Measurements from ENCODE around the gene ANKRD12. TPM values are rescaled to one million over a fixed set of nuclear protein-coding genes. Genes with fewer than 3 reads are reported as not detected.

The ANKRD12 gene
- total RNA-seq, 1 experiment from 2014 or later = 31.6 TPM

GRCh38 chr18:9319333-9319732 is 182.8 kb downstream of the ANKRD12 start:
- no peaks in the 10 kb centered on the region for H3K27me3 ChIP-seq (ENCODE audit: insufficient read depth, low read depth)
- no peak for TF ChIP-seq CTCF (conservative IDR thresholded peaks at IDR 0.05)
- no peak for TF ChIP-seq EZH2 (IDR thresholded peaks at IDR 0.05; ENCODE audit: low read depth)
- no peak overlapping the region for H3K4me3 ChIP-seq
- no peak overlapping the region for H3K4me2 ChIP-seq
- no peaks in the 10 kb centered on the region for H4K20me1 ChIP-seq (ENCODE audit: insufficient read depth)
- DNase-seq = no peak
- no peaks in the 10 kb centered on the region for H3K79me2 ChIP-seq (ENCODE audit: low read depth)
- BruUV-seq (replicated peaks) = no TSS peak
- no peak overlapping the region for H3K27ac ChIP-seq
- intact Hi-C loops (cut with micrococcal nuclease; ENCODE audit: unreplicated experiment) = no loop called here
- ChIA-PET POLR2A (ENCODE audit: unreplicated experiment) (interaction anchor here (0.7 kb wide), 1 partner anchor 15 kb away, joined by 4 read pairs; the partner anchor contains the start of gene TWSG1), CTCF (no interaction called here)
- no peaks in the 10 kb centered on the region for H3K4me1 ChIP-seq (replicated peaks; ENCODE audit: insufficient read depth)
- H3K9me2 ChIP-seq (ENCODE audit: insufficient read depth) = no peaks in the 10 kb centered on the region
- no peaks in the 10 kb centered on the region for H3K36me3 ChIP-seq (ENCODE audit: low read depth)
- H3K9me3 ChIP-seq (ENCODE audit: insufficient read depth, low read depth) = no peaks in the 10 kb centered on the region
- no peak overlapping the region for H2AFZ ChIP-seq
- no peaks in the 10 kb centered on the region for H3F3A ChIP-seq (ENCODE audit: insufficient read depth, low read depth)

GRCh38 chr18:9321017-9321452 is 184.5 kb downstream of the ANKRD12 start:
- BruUV-seq (replicated peaks) = no TSS peak
- no peak for DNase-seq
- Histone ChIP-seq H3K9me3 (ENCODE audit: insufficient read depth, low read depth) (no peaks in the 10 kb centered on the region), H3K36me3 (ENCODE audit: low read depth) (no peaks in the 10 kb centered on the region), H3K4me2 (no peak overlapping the region), H3K27me3 (ENCODE audit: insufficient read depth, low read depth) (no peaks in the 10 kb centered on the region), H2AFZ (no peak overlapping the region), H3F3A (ENCODE audit: insufficient read depth, low read depth) (no peaks in the 10 kb centered on the region), H3K27ac (no peak overlapping the region), H3K79me2 (ENCODE audit: low read depth) (no peaks in the 10 kb centered on the region), H4K20me1 (ENCODE audit: insufficient read depth) (no peaks in the 10 kb centered on the region), H3K9me2 (ENCODE audit: insufficient read depth) (no peaks in the 10 kb centered on the region), H3K4me1 (replicated peaks; ENCODE audit: insufficient read depth) (no peaks in the 10 kb centered on the region), H3K4me3 (no peak overlapping the region)
- intact Hi-C loops (cut with micrococcal nuclease; ENCODE audit: unreplicated experiment) = no loop called here
- ChIA-PET CTCF (no interaction called here), POLR2A (ENCODE audit: unreplicated experiment) (no interaction called here)
- TF ChIP-seq CTCF (conservative IDR thresholded peaks at IDR 0.05) (no peak), EZH2 (IDR thresholded peaks at IDR 0.05; ENCODE audit: low read depth) (no peak)

- BruUV-seq (replicated peaks) = no TSS peak
- Histone ChIP-seq H3F3A (ENCODE audit: insufficient read depth, low read depth) (no peaks in the 10 kb centered on the region), H3K27me3 (ENCODE audit: insufficient read depth, low read depth) (no peaks in the 10 kb centered on the region), H3K79me2 (ENCODE audit: low read depth) (no peaks in the 10 kb centered on the region), H4K20me1 (ENCODE audit: insufficient read depth) (no peaks in the 10 kb centered on the region), H3K9me3 (ENCODE audit: insufficient read depth, low read depth) (no peaks in the 10 kb centered on the region), H3K27ac (no peak overlapping the region), H3K4me3 (no peak overlapping the region), H3K4me1 (replicated peaks; ENCODE audit: insufficient read depth) (no peaks in the 10 kb centered on the region), H3K4me2 (no peak overlapping the region), H2AFZ (no peak overlapping the region), H3K9me2 (ENCODE audit: insufficient read depth) (no peaks in the 10 kb centered on the region), H3K36me3 (ENCODE audit: low read depth) (no peaks in the 10 kb centered on the region)
- CTCF ChIA-PET = no interaction called here
- TF ChIP-seq EZH2 (IDR thresholded peaks at IDR 0.05; ENCODE audit: low read depth) (no peak), CTCF (conservative IDR thresholded peaks at IDR 0.05) (no peak)
- no peak for DNase-seq
- POLR2A ChIA-PET (ENCODE audit: unreplicated experiment) = no interaction called here
- intact Hi-C loops (cut with micrococcal nuclease; ENCODE audit: unreplicated experiment) = no loop called here
Measured at GRCh38 chr18:9321736-9322135, 185.2 kb downstream of the ANKRD12 start.

Data from PC-9 (cell line).